ENCODE results near the gene SDK1. TPM values are rescaled to one million over a fixed set of nuclear protein-coding genes. Genes with fewer than 3 reads are reported as not detected.

The SDK1 gene
- total RNA-seq, 1 donor from 2014 or later, result 9.9 TPM

- DNase-seq, result no peak
Observed at GRCh38 chr7:4182605-4183300, 881.7 kb downstream of the SDK1 start.

- DNase-seq, result no peak
Observed at GRCh38 chr7:4184653-4185052, 883.6 kb downstream of the SDK1 start.

- DNase-seq, result no peak
Observed at GRCh38 chr7:4185136-4185535, 884.1 kb downstream of the SDK1 start.

- peak; percentile 30 for DNase-seq
Observed at GRCh38 chr7:4185721-4186512, 884.9 kb downstream of the SDK1 start.

- no peak for DNase-seq
Observed at GRCh38 chr7:4186513-4186780, 885.4 kb downstream of the SDK1 start.

- DNase-seq, result no peak
Observed at GRCh38 chr7:4188651-4189050, 887.6 kb downstream of the SDK1 start.

GRCh38 chr7:4189131-4189570 lies 888.1 kb downstream of the SDK1 start:
- DNase-seq, result peak; percentile 88

GRCh38 chr7:4190010-4190981 lies 889.2 kb downstream of the SDK1 start:
- DNase-seq, result no peak

GRCh38 chr7:4191046-4191445 lies 890.0 kb downstream of the SDK1 start:
- no peak for DNase-seq

GRCh38 chr7:4191525-4191924 lies 890.5 kb downstream of the SDK1 start:
- DNase-seq, result no peak

- peak; percentile 31 for DNase-seq
Observed at GRCh38 chr7:4195660-4196059, 894.6 kb downstream of the SDK1 start.

- DNase-seq, result no peak
Observed at GRCh38 chr7:4196121-4196819, 895.2 kb downstream of the SDK1 start.

- DNase-seq, result no peak
Observed at GRCh38 chr7:4198301-4198700, 897.2 kb downstream of the SDK1 start.

GRCh38 chr7:4200546-4201094 lies 899.6 kb downstream of the SDK1 start:
- no peak for DNase-seq

GRCh38 chr7:4201566-4201965 lies 900.5 kb downstream of the SDK1 start:
- no peak for DNase-seq

GRCh38 chr7:4202154-4202736 lies 901.2 kb downstream of the SDK1 start:
- DNase-seq, result no peak

GRCh38 chr7:4202954-4203353 lies 901.9 kb downstream of the SDK1 start:
- no peak for DNase-seq

GRCh38 chr7:4203626-4204512 lies 902.8 kb downstream of the SDK1 start:
- DNase-seq, result peak; percentile 37

- peak; percentile 32 for DNase-seq
Observed at GRCh38 chr7:4204513-4205165, 903.6 kb downstream of the SDK1 start.

- no peak for DNase-seq
Observed at GRCh38 chr7:4205828-4206227, 904.8 kb downstream of the SDK1 start.

Measured in tongue (tissue), 2 donors.